GM21529 (cell line): ENCODE measurements around the gene ATP11B.
A peak's percentile ranks its signal among the peaks of the same experiment; 100 is the strongest.

Experiments used
- ATAC-seq: cut with Tn5 transposase; IDR thresholded peaks from one replicate; pipeline ENCODE4 v1.9.1; 2021; ENCODE audit not compliant: unreplicated experiment

Gene ATP11B

GRCh38 chr3:182948305-182948704, 155.0 kb downstream of the ATP11B start:
- ATAC-seq, result no peak

DNA sequence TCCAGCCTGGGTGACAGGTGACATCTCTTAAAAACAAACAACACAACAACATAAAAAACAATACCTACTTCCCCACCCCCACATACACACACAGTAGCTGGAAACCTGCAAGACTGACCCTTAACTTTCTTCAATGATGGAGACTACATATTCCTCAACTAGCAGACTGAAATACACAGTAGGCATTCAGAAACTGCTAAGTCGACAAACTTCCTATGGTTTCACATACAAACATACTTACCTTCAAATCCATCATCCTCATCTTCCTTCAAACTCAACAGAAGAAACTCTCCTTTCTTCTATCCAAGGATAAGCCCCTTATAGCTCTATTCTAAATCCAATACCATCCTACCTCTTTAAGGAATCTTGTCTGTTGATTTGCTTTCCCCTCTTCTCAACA, 156.4 kb downstream of the ATP11B start:
- ATAC-seq, result no peak

DNA sequence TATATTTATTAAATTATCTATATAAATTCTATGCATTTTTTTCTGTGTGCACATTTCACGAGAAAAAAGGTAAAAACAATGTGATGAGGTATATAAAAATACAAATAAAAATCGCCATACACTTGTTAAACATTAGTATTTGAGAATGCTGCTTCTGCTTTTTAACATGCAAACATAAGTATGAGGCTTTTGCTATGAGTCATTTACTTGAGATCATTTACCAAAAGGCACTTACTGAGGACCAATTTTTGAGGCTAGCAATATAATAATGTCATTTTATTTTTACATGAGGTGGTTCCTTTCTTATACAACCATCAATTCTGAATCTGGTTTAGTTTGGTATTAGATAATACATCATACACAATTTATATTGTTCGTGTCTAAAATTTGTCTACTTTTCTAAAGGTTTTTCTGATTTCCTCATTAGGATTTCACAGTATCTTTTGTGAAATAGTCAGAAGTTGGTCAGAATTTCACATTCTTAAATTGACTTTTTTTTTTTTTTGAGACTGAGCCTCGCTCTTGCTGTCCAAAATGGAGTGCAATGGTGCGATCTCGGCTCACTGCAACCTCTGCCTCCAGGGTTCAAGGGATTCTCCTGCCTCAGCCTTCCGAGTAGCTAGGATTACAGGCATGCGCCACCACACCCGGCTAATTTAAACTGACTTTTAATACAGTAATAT, 161.4 kb downstream of the ATP11B start:
- ATAC-seq, result peak; percentile 92

DNA sequence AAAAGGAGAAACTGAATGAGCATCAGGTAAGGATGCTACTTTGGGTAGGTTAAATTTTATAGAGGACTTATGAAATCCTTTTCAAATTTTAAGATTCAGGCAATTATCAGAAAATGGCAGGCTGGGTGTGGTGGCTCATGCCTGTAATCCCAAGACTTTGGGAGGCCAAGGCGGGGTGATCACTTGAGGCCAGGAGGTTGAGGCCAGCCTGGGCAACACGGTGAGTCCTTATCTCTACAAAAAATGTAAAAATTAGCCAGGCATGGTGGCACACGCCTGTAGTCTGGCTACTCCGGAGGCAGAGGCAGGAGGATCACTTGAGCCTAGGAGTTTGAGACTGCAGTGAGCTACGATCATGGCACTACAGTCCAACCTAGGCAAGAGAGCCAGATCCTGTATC, 163.9 kb downstream of the ATP11B start:
- ATAC-seq, result no peak

- no peak for ATAC-seq
Measured at GRCh38 chr3:182957676-182958266, 164.5 kb downstream of the ATP11B start.

GRCh38 chr3:182959474-182960350, 166.4 kb downstream of the ATP11B start:
- no peak for ATAC-seq

GRCh38 chr3:182962166-182962565, 168.9 kb downstream of the ATP11B start:
- ATAC-seq, result no peak

DNA sequence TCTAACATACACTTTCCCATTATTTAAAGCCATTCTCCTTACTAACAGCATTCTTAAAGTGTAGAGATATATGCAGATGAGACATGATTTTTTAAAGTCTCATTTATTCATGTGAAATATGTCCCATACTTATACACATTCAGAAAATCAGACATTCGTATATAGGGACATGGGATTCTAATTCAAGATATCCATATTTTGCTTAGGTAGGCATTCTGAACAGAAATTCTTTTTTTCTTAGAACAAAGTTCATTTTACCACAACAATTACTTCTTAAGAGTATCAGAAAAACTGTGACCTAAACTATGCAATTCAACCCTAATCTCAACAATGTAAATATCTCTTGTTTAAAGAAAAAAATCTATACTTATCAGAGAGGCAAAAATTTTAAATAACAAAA, 170.9 kb downstream of the ATP11B start:
- no peak for ATAC-seq

DNA sequence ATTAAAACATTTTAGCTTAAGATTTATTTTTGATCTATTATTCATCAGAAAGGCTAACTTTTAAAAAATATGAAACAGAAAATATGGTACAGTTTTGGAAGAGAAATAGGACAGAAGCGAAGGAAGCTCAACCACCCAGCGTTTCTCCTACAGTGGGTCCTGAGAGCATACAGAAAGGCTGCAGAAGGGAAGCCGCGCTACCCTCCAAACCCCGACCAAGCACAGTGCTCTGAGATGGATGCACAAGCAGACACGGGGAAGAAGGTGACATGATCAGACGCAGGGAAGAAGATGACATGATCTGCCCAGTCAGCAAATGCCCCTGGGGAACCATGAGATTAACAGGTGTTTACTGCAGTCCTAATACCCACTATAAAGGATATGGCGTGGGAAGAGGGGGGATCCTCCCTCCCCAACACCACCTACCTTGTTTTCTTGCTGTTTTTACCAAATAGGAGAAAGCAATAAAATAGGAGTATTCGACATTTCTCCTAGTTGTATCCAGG, 172.6 kb downstream of the ATP11B start:
- ATAC-seq, result no peak

DNA sequence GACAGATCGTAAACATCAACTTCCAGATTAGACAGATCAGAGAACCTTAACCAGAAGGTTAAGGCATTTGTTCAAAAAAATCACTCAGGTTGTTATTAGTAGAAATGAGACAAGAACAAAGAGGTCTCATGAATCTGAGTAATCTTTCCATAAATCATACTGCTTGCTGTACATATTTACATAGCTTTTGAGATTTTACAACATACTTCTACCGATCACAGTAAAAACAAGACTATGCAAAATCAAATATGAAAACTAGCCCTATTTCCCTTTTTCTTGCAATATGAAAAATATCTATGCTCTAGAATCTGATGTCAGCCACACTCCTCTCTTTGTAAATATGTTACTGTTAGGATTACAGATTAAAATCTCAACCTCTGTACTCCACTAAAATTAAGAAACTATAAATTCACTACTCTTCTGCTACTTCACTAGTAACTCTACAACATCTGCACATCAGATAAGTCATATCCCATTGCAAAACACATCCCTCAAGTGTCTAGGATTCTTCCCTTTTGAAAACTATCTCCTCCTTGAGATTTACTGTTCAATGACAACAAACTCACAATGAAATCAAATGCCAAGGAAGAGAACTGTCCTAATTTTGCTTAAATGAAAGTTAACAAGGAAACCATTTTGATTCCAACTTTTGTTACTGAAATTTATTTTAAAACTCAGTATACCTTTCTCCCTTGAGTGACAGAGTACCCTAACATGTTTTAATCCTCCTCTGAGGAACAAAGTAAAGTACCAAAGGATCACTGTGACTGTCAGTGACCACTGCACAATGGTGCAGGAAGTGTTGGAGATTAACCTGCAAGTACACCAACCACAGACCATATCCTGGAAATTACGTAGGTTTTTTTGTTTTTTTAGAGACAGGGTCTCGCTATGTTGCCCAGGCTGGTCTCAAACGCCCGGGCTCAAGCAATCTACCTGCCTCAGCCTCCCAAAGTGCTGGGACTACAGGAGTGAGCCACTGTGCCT, 174.2 kb downstream of the ATP11B start:
- ATAC-seq, result peak; percentile 64

DNA sequence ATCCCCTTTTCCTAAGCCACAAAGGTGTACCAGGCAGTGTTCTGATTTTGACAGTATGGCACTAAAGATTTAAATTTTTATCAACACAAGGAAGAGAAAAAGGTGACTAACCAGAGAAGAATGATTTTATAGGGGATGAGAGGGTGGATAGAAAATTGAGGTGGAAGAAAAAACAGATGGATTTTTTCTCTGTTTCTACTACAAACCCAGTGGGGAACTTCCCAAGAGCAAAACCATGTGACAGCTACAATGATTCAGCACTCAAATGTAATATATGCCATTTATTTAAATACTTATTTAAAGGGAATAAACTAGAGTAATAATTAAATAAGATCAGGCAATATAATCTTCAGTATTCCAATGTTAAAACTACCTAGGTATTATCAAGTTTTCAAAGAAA, 176.0 kb downstream of the ATP11B start:
- ATAC-seq, result no peak

DNA sequence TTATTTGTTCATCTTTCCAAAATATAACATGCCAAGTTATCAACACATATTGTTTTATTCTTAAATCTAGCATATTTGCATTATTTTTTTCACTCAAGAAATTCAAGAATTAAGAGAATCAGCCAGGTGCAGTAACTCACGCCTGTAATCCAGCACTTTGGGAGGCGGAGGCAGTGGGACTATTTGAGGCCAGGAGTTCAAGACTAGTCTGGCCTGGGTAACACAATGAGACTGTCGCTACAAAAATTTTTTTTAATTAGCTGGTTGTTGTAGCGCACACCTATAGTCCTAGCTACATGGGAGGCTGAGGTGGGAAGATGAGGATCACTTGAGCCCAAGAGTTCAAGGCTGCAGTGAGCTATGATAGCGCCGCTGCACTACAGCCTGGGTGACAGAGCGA, 176.5 kb downstream of the ATP11B start:
- no peak for ATAC-seq

DNA sequence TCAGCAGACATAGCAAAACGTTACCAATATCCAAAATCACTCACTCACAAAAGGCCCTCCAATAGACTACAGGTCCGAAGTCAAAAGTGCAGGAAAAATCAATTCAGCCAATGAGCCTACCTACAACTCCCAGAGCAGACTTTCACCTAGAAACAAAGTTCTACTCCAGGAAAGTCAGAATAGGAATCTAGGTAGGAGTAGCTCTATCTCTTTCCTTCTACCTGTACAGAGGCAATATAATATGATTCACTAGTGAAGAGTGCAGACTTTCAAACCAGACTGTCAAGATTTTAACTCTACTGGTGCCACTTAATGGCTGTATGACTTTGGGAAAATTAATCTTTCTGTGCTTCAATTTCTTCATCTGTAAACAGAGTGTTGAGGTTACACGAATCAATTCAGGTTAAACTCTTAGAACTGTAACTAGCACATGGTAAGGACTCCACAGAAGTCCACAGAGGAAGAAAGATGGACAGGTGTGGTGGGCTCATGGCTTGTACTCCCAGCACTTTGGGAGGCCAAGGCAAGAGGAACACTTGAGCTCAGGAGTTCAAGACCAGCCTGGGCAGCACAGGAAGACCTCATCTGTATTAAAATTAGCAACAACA, 177.6 kb downstream of the ATP11B start:
- no peak for ATAC-seq
